ENCODE results near the gene THSD4. TPM values are rescaled to one million over a fixed set of nuclear protein-coding genes. Genes with fewer than 3 reads are reported as not detected.
A peak's percentile ranks its signal among the peaks of the same experiment; 100 is the strongest.

THSD4 gene
- total RNA-seq, 1 experiment from 2014 or later: 24.2 TPM

DNA sequence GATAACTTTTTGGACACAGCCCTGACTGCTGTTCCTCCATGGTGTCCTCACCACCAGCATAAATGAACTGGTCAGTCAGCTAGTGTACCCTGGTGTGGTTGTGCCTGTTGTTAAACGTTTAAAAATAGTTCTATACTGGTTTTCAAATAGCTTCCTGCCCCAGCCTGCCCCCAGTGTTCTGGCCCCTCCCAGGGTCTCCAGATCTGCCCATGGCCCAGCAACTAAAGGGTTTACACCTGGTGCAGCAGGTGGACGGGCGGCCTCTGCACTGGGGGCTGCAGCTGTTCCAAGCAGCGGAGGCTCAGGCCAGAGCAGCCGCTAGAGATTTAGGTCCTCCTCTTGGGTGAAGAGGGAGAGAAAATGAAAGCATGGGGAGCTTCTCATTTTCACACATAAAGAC is 689.0 kb downstream of the THSD4 start:
- no peak for DNase-seq
- peaks cover 47% of the 10 kb centered on the region for H3K4me1 Mint-ChIP-seq (ENCODE audit: low read depth, unreplicated experiment)
- H3K27ac Mint-ChIP-seq (ENCODE audit: unreplicated experiment): no peak overlapping the region
- no TSS peak for BruUV-seq (replicated peaks)
- no peak overlapping the region for H3K4me3 Mint-ChIP-seq (ENCODE audit: low read depth, unreplicated experiment)
- no peaks in the 10 kb centered on the region for H3K9me3 Mint-ChIP-seq (ENCODE audit: low read depth, unreplicated experiment)
- CTCF ChIA-PET: interaction anchor here (0.7 to 1.3 kb wide), 3 partner anchors 51 to 112 kb away, joined by 3 to 5 read pairs (median 4); no protein-coding TSS in a partner anchor
- peaks cover 12% of the 10 kb centered on the region for H3K36me3 Mint-ChIP-seq (ENCODE audit: insufficient read depth, unreplicated experiment)
- TF ChIP-seq, protein P1, sequence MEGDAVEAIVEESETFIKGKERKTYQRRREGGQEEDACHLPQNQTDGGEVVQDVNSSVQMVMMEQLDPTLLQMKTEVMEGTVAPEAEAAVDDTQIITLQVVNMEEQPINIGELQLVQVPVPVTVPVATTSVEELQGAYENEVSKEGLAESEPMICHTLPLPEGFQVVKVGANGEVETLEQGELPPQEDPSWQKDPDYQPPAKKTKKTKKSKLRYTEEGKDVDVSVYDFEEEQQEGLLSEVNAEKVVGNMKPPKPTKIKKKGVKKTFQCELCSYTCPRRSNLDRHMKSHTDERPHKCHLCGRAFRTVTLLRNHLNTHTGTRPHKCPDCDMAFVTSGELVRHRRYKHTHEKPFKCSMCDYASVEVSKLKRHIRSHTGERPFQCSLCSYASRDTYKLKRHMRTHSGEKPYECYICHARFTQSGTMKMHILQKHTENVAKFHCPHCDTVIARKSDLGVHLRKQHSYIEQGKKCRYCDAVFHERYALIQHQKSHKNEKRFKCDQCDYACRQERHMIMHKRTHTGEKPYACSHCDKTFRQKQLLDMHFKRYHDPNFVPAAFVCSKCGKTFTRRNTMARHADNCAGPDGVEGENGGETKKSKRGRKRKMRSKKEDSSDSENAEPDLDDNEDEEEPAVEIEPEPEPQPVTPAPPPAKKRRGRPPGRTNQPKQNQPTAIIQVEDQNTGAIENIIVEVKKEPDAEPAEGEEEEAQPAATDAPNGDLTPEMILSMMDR (IDR thresholded peaks at IDR 0.05; ENCODE audit: unreplicated experiment): no peak
- H3K27me3 Mint-ChIP-seq (ENCODE audit: unreplicated experiment): no peaks in the 10 kb centered on the region
- intact Hi-C loops (cut with micrococcal nuclease; ENCODE audit: unreplicated experiment): loop anchor here (5.0 kb wide), 1 partner anchor 152 kb away; no protein-coding TSS in a partner anchor

DNA sequence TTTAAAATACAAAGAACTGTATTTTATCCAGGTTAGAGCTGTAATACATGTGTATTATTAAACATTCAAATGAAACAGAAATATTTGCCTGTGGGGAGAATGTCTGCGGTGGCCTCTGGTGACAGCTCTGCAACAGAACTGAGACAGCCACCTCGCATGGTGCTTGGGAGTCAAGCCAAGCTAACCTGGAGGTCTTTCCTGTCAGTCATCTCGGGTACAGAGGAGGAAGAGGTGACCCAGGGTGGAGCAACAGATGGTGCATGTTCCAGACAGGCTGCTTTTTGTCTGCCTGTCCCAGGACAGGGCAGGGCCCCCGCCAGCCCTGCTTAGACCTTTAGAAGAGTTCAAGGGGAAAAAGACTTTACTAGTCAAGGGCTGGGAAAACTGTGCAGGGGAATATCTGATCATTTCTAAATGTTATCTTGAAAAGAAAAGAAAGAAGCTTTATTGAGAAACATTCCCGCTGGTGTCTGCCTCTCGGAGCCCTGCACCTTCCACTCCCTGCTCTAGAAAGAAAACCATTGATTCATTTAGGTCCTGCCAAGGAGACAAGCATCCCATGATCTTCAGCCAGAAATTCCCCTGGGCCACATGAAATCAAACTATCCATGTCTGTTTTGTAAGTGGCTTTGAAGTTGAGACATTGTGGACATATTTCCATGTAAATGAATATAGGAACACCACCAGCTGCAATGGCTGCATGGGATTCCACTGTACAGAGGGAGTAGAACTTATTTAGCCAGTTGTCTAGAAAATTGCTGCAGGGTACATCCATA is 689.6 kb downstream of the THSD4 start:
- Mint-ChIP-seq H3K4me3 (ENCODE audit: low read depth, unreplicated experiment) (no peak overlapping the region), H3K36me3 (ENCODE audit: insufficient read depth, unreplicated experiment) (peaks cover 11% of the 10 kb centered on the region), H3K27ac (ENCODE audit: unreplicated experiment) (peak overlapping the region; percentile 43), H3K9me3 (ENCODE audit: low read depth, unreplicated experiment) (no peaks in the 10 kb centered on the region), H3K27me3 (ENCODE audit: unreplicated experiment) (no peaks in the 10 kb centered on the region), H3K4me1 (ENCODE audit: low read depth, unreplicated experiment) (peaks cover 45% of the 10 kb centered on the region)
- intact Hi-C loops (cut with micrococcal nuclease; ENCODE audit: unreplicated experiment): loop anchor here (5.0 kb wide), 1 partner anchor 153 kb away; no protein-coding TSS in a partner anchor
- CTCF ChIA-PET: interaction anchor here (0.7 to 1.3 kb wide), 3 partner anchors 52 to 112 kb away, joined by 3 to 5 read pairs (median 4); no protein-coding TSS in a partner anchor
- TF ChIP-seq, protein P1 (IDR thresholded peaks at IDR 0.05; ENCODE audit: unreplicated experiment): no peak
- BruUV-seq (replicated peaks): no TSS peak
- DNase-seq: no peak

DNA sequence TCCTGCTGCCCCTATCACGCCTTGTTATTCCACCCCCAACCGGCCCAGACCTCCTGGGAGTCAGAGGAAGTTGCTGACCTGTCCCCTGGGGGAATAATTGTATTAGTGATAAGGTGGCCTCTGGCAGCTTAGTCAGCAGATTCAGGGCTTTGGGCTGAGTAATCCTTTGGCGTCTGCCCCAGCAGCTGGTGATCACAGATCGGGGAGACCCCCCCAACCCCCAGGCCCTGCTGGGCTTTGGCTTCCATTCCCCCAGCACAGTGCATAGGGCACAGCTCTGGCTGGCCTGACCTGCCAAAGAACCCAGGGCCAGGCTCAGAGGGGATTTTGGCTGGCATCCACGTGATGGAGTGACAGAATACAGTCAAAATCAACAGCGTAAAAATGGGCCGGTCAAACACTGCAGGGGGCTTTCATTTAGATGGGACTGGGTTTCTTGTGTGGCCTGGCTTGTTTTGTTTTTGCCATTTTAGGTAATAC is 691.2 kb downstream of the THSD4 start:
- Mint-ChIP-seq H3K27ac (ENCODE audit: unreplicated experiment) (no peak overlapping the region), H3K4me3 (ENCODE audit: low read depth, unreplicated experiment) (no peak overlapping the region), H3K36me3 (ENCODE audit: insufficient read depth, unreplicated experiment) (peaks cover 5% of the 10 kb centered on the region), H3K4me1 (ENCODE audit: low read depth, unreplicated experiment) (peaks cover 32% of the 10 kb centered on the region), H3K9me3 (ENCODE audit: low read depth, unreplicated experiment) (no peaks in the 10 kb centered on the region), H3K27me3 (ENCODE audit: unreplicated experiment) (no peaks in the 10 kb centered on the region)
- CTCF ChIA-PET: no interaction called here
- intact Hi-C loops (cut with micrococcal nuclease; ENCODE audit: unreplicated experiment): no loop called here
- TF ChIP-seq, protein P1 (IDR thresholded peaks at IDR 0.05; ENCODE audit: unreplicated experiment): no peak
- no TSS peak for BruUV-seq (replicated peaks)
- DNase-seq: no peak

DNA sequence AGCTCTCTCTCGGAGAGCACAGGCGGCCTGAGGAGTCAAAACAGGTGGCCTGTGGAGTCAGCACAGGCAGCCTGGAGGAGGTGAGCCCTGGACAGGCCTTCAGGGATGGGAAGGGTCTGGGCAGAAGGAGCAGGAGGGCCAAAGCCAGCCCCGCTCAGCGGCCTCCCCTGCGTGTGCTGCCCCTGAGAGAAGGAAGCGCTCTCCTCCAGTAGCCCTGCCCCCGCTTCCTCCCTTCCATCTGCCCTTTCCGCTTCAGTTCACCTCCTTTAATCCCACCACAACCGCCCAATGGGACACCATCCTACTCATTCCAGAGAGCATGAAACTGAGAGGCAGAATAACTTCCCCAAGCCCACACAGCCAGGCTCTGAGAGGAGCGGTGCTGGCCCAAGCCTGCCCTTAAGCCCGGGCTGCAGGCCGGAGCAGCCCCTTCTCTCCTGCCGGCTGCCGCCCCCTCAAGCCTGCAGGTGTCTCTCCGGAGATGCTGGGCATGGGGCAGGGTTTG is 691.9 kb downstream of the THSD4 start:
- no TSS peak for BruUV-seq (replicated peaks)
- CTCF ChIA-PET: interaction anchor here (0.6 to 1.2 kb wide), 3 partner anchors 9 to 350 kb away, joined by 3 to 4 read pairs (median 3); no protein-coding TSS in a partner anchor
- H3K36me3 Mint-ChIP-seq (ENCODE audit: insufficient read depth, unreplicated experiment): peaks cover 5% of the 10 kb centered on the region
- TF ChIP-seq, protein P1 (IDR thresholded peaks at IDR 0.05; ENCODE audit: unreplicated experiment): no peak
- intact Hi-C loops (cut with micrococcal nuclease; ENCODE audit: unreplicated experiment): loop anchor here (1.0 kb wide), 1 partner anchor 348 kb away; no protein-coding TSS in a partner anchor
- DNase-seq: no peak
- no peak overlapping the region for H3K27ac Mint-ChIP-seq (ENCODE audit: unreplicated experiment)
- H3K9me3 Mint-ChIP-seq (ENCODE audit: low read depth, unreplicated experiment): no peaks in the 10 kb centered on the region
- no peaks in the 10 kb centered on the region for H3K27me3 Mint-ChIP-seq (ENCODE audit: unreplicated experiment)
- no peak overlapping the region for H3K4me3 Mint-ChIP-seq (ENCODE audit: low read depth, unreplicated experiment)
- H3K4me1 Mint-ChIP-seq (ENCODE audit: low read depth, unreplicated experiment): peaks cover 30% of the 10 kb centered on the region
